Umbilical cord (tissue), 2 donors: Measurements from ENCODE around the gene VPS37C. TPM values are rescaled to one million over a fixed set of nuclear protein-coding genes. Genes with fewer than 3 reads are reported as not detected.
"Not testable (repeated sequence)": the region's sequence is repeated elsewhere in the genome, so short reads cannot be mapped to it uniquely, and the experiment has no call there.

Source experiments
- DNase-seq: peaks from one replicate; pipeline ENCODE4 v3.0.0-alpha.2; 2015; ENCODE audit warnings: low spot score
- total RNA-seq: library from RNA; depleted of rRNA; stranded (reverse); fragments of >200 nt; gene quantifications from one replicate; pipeline ENCODE4 v1.2.3, GENCODE V29; 2014; ENCODE audit warnings: low replicate concordance; ENCODE audit not compliant: insufficient read depth

The VPS37C gene
- total RNA-seq, 1 donor from 2014 or later = 11.1 TPM

- not testable (repeated sequence) for DNase-seq
Measured at GRCh38 chr11:61098261-61098660, 63.0 kb downstream of the VPS37C start.

GRCh38 chr11:61095021-61095420 is 66.2 kb downstream of the VPS37C start:
- no peak for DNase-seq

DNA sequence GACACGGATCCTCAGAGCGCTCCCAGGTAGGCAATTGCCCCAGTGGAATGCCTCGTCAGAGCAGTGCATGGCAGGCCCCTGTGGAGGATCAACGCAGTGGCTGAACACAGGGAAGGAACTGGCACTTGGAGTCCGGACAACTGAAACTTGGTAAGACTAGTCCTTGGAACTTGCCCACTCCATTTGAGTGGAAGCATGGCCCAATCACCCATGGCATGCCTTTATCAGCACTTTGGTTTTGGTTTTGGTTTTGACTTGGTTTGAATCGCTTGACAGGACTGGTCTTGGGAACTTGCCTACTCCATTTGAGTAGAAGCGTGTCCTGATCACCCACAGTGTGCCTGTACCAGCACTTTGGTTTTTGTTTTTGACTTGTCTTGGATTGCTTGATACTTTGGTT is 67.1 kb downstream of the VPS37C start:
- not testable (repeated sequence) for DNase-seq

DNA sequence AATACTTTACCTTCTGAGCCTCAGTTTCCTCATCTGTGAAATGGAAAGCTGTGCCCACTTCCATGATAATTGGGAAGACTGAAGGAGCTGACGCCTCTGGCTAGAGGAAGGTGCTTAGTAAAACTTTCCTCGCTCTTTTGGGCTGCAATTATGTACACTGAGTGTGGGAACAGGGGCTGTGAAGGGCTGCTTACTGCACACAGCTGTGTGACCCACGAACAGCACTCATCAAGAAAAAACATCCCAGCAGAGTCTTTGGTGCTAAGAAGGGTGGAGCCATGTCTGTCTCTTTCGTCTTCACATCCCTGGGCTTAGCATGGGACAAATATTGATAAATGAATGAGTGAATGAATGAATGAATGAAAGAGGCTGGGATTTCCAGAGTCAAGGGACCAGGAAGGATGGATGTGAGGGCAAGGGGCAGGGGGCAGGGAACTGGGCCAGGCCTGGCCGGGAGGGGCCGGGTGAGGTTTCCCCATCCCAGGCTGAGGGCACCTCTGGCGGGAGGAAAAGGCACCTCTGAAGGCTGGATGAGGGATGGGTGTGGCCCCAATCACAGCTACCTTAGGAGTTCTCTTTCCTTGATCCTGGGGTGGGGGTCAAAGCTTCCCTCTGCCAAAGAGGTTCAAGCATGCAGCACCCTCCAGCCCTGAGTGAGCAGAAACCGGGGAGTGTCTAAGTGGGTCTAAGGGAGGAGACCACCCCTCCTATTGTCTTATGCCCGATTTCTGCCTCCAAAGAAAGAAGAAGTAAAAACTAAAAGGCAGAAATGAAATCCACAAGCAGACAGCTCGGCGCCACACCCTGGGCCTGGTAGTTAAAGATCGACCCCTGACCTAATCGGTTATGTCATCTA is 68.1 kb downstream of the VPS37C start:
- DNase-seq = no peak

DNA sequence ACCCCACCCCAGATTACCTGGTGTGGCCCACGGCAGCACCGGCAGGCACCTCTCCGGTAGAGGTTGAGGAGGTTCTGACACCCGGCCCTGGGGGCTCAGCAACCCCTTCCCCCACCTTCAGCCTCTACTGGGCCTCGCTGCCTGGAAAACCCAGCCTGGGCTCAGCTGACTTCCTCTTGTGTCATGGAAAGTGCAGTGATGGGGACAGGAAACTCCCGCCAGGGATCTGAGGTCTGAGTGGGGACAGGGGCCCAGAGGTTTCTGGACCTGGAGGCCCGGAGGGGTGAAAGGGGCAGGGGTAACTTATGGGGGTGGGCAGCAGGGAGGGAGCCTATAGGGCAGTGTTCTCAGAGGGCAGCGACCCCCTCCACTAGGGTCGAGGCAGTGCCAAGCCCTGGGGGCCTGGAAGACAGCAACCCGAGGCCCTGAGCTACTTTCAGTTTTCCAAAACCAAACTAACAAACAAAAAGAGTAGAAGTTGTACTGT is 68.9 kb downstream of the VPS37C start:
- no peak for DNase-seq

DNA sequence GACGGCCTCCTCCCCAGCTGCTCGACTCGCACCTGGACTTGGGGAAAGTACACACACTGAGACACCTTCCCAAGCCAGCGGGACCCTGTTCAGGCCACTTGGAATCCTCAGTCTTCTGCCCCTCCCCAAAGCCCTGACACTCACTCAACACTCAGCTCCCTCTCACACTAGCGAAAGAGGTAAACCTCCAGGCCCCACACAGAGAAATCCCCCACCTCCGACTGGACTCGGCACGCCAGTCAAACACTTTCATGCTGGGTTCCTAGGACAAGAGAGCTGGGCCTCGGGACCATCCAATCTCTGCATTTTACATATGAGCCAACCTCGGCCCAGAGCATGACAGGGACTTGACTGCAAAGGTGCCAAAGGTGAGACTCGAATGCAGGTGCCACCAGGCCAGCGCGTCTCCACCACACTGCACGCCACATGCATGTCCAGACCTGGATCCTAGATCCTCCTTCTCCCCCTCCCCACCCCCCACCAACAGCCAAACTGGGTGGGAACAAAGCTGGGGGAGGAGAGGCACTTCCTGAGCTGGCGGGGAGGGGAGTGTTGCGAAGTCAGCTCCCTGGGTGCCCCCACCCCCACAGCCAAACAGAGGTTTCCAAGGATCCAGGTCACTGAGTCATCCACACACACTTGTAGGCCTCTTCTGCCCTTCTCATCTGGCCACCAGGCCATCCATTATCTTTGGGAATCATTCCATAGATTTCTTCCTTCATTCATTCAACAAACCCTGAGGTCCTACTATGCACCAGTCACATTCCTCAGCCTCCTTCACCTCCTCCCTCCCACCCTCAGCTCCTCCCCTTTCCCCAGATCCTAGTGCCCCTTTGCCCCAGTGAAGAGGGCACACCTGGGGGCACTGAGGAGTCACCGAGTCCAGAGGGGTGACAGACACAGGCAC is 69.6 kb downstream of the VPS37C start:
- DNase-seq = no peak

DNA sequence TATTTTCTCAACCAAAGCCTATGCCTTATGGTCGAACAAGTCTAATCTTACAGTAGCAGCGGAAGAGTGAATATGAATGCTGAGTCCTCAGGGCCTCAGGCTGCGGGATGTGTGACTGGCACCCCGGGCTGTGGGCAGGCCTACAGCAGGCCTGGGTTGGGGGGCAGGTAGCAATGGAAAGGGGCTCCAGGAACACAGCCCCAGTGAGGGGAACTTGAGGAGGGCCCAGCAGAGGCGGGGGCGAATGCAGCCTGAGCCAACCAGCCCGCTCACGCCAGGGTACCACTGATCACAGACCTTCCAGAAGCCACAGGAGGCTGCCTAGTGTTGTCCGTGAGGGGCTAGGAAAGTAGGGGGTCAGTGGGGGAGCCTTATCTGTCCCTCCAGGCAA is 70.2 kb downstream of the VPS37C start:
- no peak for DNase-seq

GRCh38 chr11:61090521-61090920 is 70.7 kb downstream of the VPS37C start:
- no peak for DNase-seq

GRCh38 chr11:61089806-61090491 is 71.3 kb downstream of the VPS37C start:
- no peak for DNase-seq

- no peak for DNase-seq
Measured at GRCh38 chr11:61087426-61088119, 73.7 kb downstream of the VPS37C start.

GRCh38 chr11:61083601-61084147 is 77.6 kb downstream of the VPS37C start:
- DNase-seq = no peak

DNA sequence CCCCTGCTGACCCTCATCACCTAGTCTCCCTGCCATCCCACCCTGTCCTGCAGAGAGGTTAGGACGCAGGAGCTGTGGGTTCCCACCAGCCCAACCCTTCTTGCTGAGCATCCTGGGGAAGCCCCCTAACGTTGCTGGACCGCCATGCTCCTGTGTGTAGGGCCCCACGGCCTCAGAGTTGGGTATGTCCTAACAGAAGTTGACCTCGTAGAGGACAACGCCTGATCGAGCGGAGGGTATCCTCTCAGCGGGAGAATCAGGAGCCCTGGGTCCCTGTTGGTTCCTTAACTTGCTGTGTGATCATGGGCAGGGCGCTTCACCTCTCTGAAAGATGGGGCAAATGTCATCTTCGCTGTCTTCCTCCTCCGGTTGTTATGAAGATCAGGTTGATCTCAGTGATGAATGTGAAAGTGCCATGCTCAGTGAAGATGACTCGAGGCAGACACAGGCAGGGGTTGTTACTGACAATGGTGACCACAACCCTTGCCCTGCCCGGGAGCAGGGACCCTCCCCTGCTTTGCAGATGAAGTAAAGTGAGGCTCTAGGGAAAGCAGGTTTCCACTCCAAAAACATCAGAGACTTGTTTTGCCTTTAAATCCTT is 78.2 kb downstream of the VPS37C start:
- DNase-seq = no peak

DNA sequence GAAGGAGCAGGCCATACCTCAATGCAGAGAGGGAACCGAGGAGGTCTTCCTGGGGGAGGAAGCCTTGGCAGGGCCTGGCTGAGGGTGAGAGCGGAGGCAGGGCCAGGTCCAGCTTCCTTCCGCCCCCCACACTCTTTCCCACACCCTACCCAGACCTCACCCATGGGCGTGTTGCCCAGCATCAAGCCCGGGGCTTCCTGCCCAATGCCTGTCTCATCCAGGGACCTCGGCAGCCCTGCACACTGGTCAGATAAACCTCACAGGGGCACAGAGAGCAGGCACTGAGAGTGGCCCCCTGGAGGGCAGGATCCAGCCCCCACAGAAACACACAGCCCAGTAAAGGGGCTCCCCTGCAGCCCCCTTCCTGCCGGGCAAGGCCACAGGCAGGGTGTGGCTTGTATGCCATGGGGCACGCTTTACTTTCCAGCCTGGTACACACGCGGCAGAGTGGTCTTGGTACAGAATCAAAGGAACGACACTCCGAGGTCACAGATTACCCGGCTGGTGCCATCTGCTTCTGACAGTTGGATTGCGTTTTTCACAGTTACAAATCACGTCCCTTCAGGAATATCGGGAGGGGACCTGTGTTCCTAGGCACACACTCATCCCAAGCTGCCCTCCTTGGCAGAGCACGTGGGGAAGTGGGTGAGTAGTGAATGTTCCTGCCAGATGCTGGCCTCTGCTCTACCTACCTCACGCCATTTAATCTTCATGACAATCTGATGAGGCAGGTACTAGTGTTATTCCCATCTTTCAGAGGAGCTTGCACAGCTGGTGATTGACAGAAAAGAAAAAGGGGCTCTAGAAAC is 79.0 kb downstream of the VPS37C start:
- DNase-seq = no peak

- DNase-seq = no peak
Measured at GRCh38 chr11:61080986-61081590, 80.1 kb downstream of the VPS37C start.

DNA sequence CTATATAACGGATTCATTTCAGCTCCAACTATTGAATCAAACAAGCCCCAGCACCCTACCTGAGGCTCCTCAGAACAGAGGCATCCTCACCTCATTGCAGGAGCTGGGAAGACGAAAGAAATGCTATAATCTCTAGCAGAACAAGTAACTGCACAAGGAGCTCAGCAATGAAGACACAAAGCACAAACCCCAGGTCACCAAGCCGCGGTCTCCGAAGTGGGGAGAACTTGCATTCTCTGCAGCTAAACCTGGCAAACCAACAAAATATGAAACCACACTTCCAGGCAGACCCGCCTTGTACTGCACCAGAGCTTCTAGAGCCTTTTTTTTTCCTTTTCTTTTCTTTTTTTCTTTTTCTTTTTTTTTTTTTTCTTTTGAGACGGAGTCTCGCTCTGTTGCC is 80.7 kb downstream of the VPS37C start:
- no peak for DNase-seq
